Ovary (tissue), 9 donors: ENCODE data around the gene SIGLECL1. TPM values are rescaled to one million over a fixed set of nuclear protein-coding genes. Genes with fewer than 3 reads are reported as not detected.

Experiments
- DNase-seq, 5 donors: peaks; one replicate each; pipeline ENCODE4 v3.0.0-alpha.2; 2019 to 2020
- H3K27ac ChIP-seq, 2 donors: fragments of 200-600 bp; one replicate each; pipeline versions ENCODE4 v1.5.1 to v1.8.0; 2019 to 2022
- H3K27me3 ChIP-seq: fragments of 200-600 bp; one replicate; pipeline ENCODE4 v1.8.0; 2022
- H3K36me3 ChIP-seq: fragments of 200-600 bp; sonication (generic); one replicate; pipeline ENCODE4 v1.5.1; 2019
- H3K4me1 ChIP-seq: one replicate; pipeline ENCODE4 v1.8.1; 2013; ENCODE audit warnings: mild to moderate bottlenecking, moderate library complexity; ENCODE audit not compliant: insufficient read depth
- H3K4me3 ChIP-seq: fragments of 200-600 bp; sonication (generic); one replicate; pipeline ENCODE4 v1.5.1; 2017
- H3K9me3 ChIP-seq, 2 donors: fragments of 200-600 bp in 1 of 2; sonication (generic) in 1 of 2; one replicate each; pipeline versions ENCODE4 v1.5.1 to v1.8.1; 2013 to 2019; ENCODE audit warnings: mild to moderate bottlenecking in 1 of 2, moderate library complexity in 1 of 2
- CTCF ChIP-seq, 3 donors: fragments of 450-650 bp in 2 of 3; fragments of 200-600 bp in 1 of 3; IDR thresholded peaks; one replicate each; pipeline versions ENCODE4 v1.5.1 to v1.8.0; 2016 to 2022; ENCODE audit warnings: antibody characterized with exemption in 3 of 3, mild to moderate bottlenecking in 1 of 3
- EP300 ChIP-seq: sonication (generic); formaldehyde crosslinking; IDR thresholded peaks from one replicate; pipeline ENCODE4 v1.6.1; 2017; ENCODE audit warnings: antibody characterized with exemption
- POLR2A ChIP-seq: fragments of 450-650 bp; IDR thresholded peaks from one replicate; pipeline ENCODE4 v1.6.1; 2017; ENCODE audit warnings: antibody characterized with exemption, mild to moderate bottlenecking, moderate library complexity
- WGBS, 3 donors: extraction: QIAGEN DNeasy Blood & Tissue Kit in 1 of 3; methylation state at CpG; one replicate each; pipeline versions ENCODE4 v1.1.5 to v1.1.7; 2013 to 2017; 5-methylcytosine and 5-hydroxymethylcytosine counted together
- intact Hi-C, 4 donors: fragments of 100-400 bp; cut with DNase I; formaldehyde crosslinking; loops; one replicate each; pipeline versions ENCODE4 v1.11.0 to v1.15.1; 2022 to 2023
- microRNA-seq, 3 donors: library from miRNA; unstranded; fragments of <30 nt; microRNA quantifications; one replicate each; pipeline versions ENCODE4 to v1.2.0, GENCODE V29; 2019 to 2020
- polyA plus RNA-seq, 2 donors: library from polyadenylated mRNA; stranded (reverse); fragments of 200-250 nt in 1 of 2; fragments of 350-450 nt in 1 of 2; fragmentation: Illumina TruSeq in 1 of 2; extraction: RNeasy Lipid Tissue Mini Kit (QIAGEN cat#74804) in 1 of 2; gene quantifications; one replicate each; pipeline ENCODE4 v1.2.3, GENCODE V29; 2013 to 2014
- small RNA-seq: library from RNA; depleted of rRNA; stranded (forward); fragments of <200 nt; gene quantifications from one replicate; pipeline ENCODE3, GENCODE V24; 2016
- total RNA-seq, 7 donors: library from RNA; depleted of rRNA in 2 of 7; stranded (reverse); fragments of >200 nt in 2 of 7; fragmentation: NEBNext Ultra II Directional in 3 of 7; extraction: Animal tissue kit (Norgen Biotek cat#: 25700) in 3 of 7; gene quantifications; one replicate each; pipeline versions ENCODE4 v1.1.0 to v1.2.4, GENCODE V29; 2016 to 2023
- donor health status: DM: no; HTN: no; CAD: no; lungs with moderate emphysema.
- donor health status: DM: no; HTN: no; CAD: no.
- donor health status: Bipolar disorder and iron deficiency.
- donor health status: DM: yes; HTN: yes; CAD: no.
- donor health status: DM: no; HTN: no; CAD: no.
- donor health status: DM: yes; HTN: yes; CAD: no.

The SIGLECL1 gene
- total and polyA plus RNA-seq, 9 donors, result not detected

DNA sequence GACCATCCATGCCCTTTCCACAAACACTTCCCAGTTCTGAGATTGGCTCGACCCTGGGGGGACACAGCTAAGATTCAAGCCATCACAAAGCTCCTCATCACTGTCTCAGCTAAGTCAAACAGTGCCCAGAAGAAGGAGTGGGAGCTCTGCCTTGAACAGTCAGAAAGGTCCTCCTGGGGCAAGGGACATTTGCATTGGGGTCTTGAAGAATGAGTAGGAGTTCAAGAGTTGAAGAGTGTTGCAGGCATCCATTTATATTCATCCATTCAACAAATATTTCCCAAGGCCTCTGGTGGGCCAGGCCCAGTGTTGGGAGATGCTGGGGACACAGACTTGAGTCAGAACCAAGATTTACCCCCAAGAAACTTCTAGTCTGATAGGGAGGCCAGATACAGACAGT is 67.1 kb downstream of the SIGLECL1 start:
- TF ChIP-seq POLR2A (no peak), CTCF (IDR thresholded peaks at IDR 0.05) (no peak), EP300 (no peak)
- intact Hi-C loops, result no loop called here
- H3K4me1 ChIP-seq, result peaks cover 6% of the 10 kb centered on the region
- H3K27me3 ChIP-seq, result no peaks in the 10 kb centered on the region
- H3K27ac ChIP-seq, result no peak overlapping the region
- no peak for DNase-seq
- H3K36me3 ChIP-seq, result no peaks in the 10 kb centered on the region
- no peak overlapping the region for H3K4me3 ChIP-seq
- WGBS, 3 donors, result 75 to 88% (median 85%) methylated on average over 1 of the region's 1 CpG
- H3K9me3 ChIP-seq, result no peaks in the 10 kb centered on the region

Small RNA genes lying within 50 kb of the gene (microRNA-seq; reads per million reads assigned to microRNA genes)
- 0 reads per million in 3 donors for gene MIR8074

Small RNA genes lying within 50 kb of the gene (small RNA-seq; reads per million reads assigned to genes)
- gene MIR8074, result not detected

Other genes with a start within 250 kb of the SIGLECL1 start
- gene KLK8, start 249.5 kb upstream of the SIGLECL1 start, total RNA-seq, result 10 to 100 TPM in 1 of 7 donors, 1 to 10 TPM in 2, under 1 TPM in 2, not detected in 2; 0.60 to 19.0 (median 1.6) TPM
- under 1 TPM in 1 of 2 donors, not detected in 1; 0.24 TPM for gene KLK8, start 249.5 kb upstream of the SIGLECL1 start, polyA plus RNA-seq
- 10 to 100 TPM; 14.7 to 59.1 (median 19.5) TPM for gene KLK10, start 231.4 kb upstream of the SIGLECL1 start, total RNA-seq
- gene KLK10, start 231.4 kb upstream of the SIGLECL1 start, polyA plus RNA-seq, result 10 to 100 TPM in 1 of 2 donors, 1 to 10 TPM in 1; 6.9 to 15.7 TPM
- gene KLK11, start 224.5 kb upstream of the SIGLECL1 start, total RNA-seq, result 10 to 100 TPM in 1 of 7 donors, 1 to 10 TPM in 3, under 1 TPM in 3; 0.33 to 91.2 (median 3.8) TPM
- gene KLK11, start 224.5 kb upstream of the SIGLECL1 start, polyA plus RNA-seq, result 1 to 10 TPM in 1 of 2 donors, under 1 TPM in 1; 0.53 to 1.4 TPM
- gene KLK12, start 216.1 kb upstream of the SIGLECL1 start, total RNA-seq, result not detected
- gene KLK12, start 216.1 kb upstream of the SIGLECL1 start, polyA plus RNA-seq, result not detected
- under 1 TPM in 3 of 7 donors, not detected in 4; 0.50 to 0.77 (median 0.69) TPM for gene KLK13, start 186.0 kb upstream of the SIGLECL1 start, total RNA-seq
- gene KLK13, start 186.0 kb upstream of the SIGLECL1 start, polyA plus RNA-seq, result 1 to 10 TPM in 1 of 2 donors, under 1 TPM in 1; 0.33 to 1.2 TPM
- 1 to 10 TPM in 1 of 7 donors, under 1 TPM in 2, not detected in 4; 0.30 to 1.5 (median 0.34) TPM for gene KLK14, start 168.2 kb upstream of the SIGLECL1 start, total RNA-seq
- under 1 TPM in 1 of 2 donors, not detected in 1; 0.10 TPM for gene KLK14, start 168.2 kb upstream of the SIGLECL1 start, polyA plus RNA-seq
- gene CTU1, start 142.7 kb upstream of the SIGLECL1 start, total RNA-seq, result 10 to 100 TPM in 6 of 7 donors, 1 to 10 TPM in 1; 10.0 to 17.2 (median 13.2) TPM
- gene CTU1, start 142.7 kb upstream of the SIGLECL1 start, polyA plus RNA-seq, result 1 to 10 TPM; 1.1 to 3.6 TPM
- 10 to 100 TPM in 1 of 7 donors, 1 to 10 TPM in 6; 1.7 to 10.4 (median 3.1) TPM for gene SIGLEC9, start 126.2 kb upstream of the SIGLECL1 start, total RNA-seq
- 1 to 10 TPM; 2.5 TPM for gene SIGLEC9, start 126.2 kb upstream of the SIGLECL1 start, polyA plus RNA-seq
- 1 to 10 TPM in 3 of 7 donors, under 1 TPM in 2, not detected in 2; 0.38 to 3.0 (median 1.5) TPM for gene SIGLEC7, start 108.8 kb upstream of the SIGLECL1 start, total RNA-seq
- 1 to 10 TPM in 1 of 2 donors, under 1 TPM in 1; 0.39 to 3.7 TPM for gene SIGLEC7, start 108.8 kb upstream of the SIGLECL1 start, polyA plus RNA-seq
- 1 to 10 TPM; 1.4 to 6.9 (median 2.7) TPM for gene CD33, start 26.0 kb upstream of the SIGLECL1 start, total RNA-seq
- gene CD33, start 26.0 kb upstream of the SIGLECL1 start, polyA plus RNA-seq, result 10 to 100 TPM in 1 of 2 donors, 1 to 10 TPM in 1; 1.3 to 16.5 TPM
- under 1 TPM in 6 of 7 donors, not detected in 1; 0.08 to 0.96 (median 0.29) TPM for gene IGLON5, start 60.6 kb downstream of the SIGLECL1 start, total RNA-seq
- 1 to 10 TPM in 1 of 2 donors, under 1 TPM in 1; 0.13 to 1.6 TPM for gene IGLON5, start 60.6 kb downstream of the SIGLECL1 start, polyA plus RNA-seq
- 1 to 10 TPM; 1.8 to 8.1 (median 5.4) TPM for gene VSIG10L, start 91.1 kb downstream of the SIGLECL1 start, total RNA-seq
- gene VSIG10L, start 91.1 kb downstream of the SIGLECL1 start, polyA plus RNA-seq, result 1 to 10 TPM; 4.4 to 6.9 TPM
- gene ETFB, start 115.3 kb downstream of the SIGLECL1 start, total RNA-seq, result 10 to 100 TPM; 38.7 to 91.3 (median 63.3) TPM
- gene ETFB, start 115.3 kb downstream of the SIGLECL1 start, polyA plus RNA-seq, result 10 to 100 TPM; 12.4 to 86.7 TPM
- 1 to 10 TPM in 3 of 7 donors, under 1 TPM in 1, not detected in 3; 0.70 to 1.9 (median 1.5) TPM for gene CLDND2, start 117.9 kb downstream of the SIGLECL1 start, total RNA-seq
- gene CLDND2, start 117.9 kb downstream of the SIGLECL1 start, polyA plus RNA-seq, result under 1 TPM in 1 of 2 donors, not detected in 1; 0.59 TPM
- 1 to 10 TPM in 5 of 7 donors, under 1 TPM in 2; 0.40 to 3.1 (median 1.5) TPM for gene NKG7, start 121.6 kb downstream of the SIGLECL1 start, total RNA-seq
- gene NKG7, start 121.6 kb downstream of the SIGLECL1 start, polyA plus RNA-seq, result 1 to 10 TPM; 1.6 to 4.4 TPM
- gene LIM2, start 136.9 kb downstream of the SIGLECL1 start, total RNA-seq, result not detected
- not detected for gene LIM2, start 136.9 kb downstream of the SIGLECL1 start, polyA plus RNA-seq
- not detected for gene C19orf84, start 139.5 kb downstream of the SIGLECL1 start, total RNA-seq
- under 1 TPM in 1 of 2 donors, not detected in 1; 0.47 TPM for gene C19orf84, start 139.5 kb downstream of the SIGLECL1 start, polyA plus RNA-seq
- 1 to 10 TPM; 1.4 to 9.4 (median 4.6) TPM for gene SIGLEC10, start 166.6 kb downstream of the SIGLECL1 start, total RNA-seq
- gene SIGLEC10, start 166.6 kb downstream of the SIGLECL1 start, polyA plus RNA-seq, result 1 to 10 TPM in 1 of 2 donors, under 1 TPM in 1; 0.30 to 1.3 TPM
- gene SIGLEC8, start 207.4 kb downstream of the SIGLECL1 start, total RNA-seq, result 1 to 10 TPM in 1 of 7 donors, under 1 TPM in 4, not detected in 2; 0.24 to 1.6 (median 0.92) TPM
- gene SIGLEC8, start 207.4 kb downstream of the SIGLECL1 start, polyA plus RNA-seq, result 1 to 10 TPM in 1 of 2 donors, under 1 TPM in 1; 0.05 to 1.6 TPM
- gene CEACAM18, start 227.5 kb downstream of the SIGLECL1 start, total RNA-seq, result not detected
- gene CEACAM18, start 227.5 kb downstream of the SIGLECL1 start, polyA plus RNA-seq, result not detected